HUES6 (cell line): Measurements from ENCODE around the gene SEPTIN2.
"Not testable (repeated sequence)": the region's sequence is repeated elsewhere in the genome, so short reads cannot be mapped to it uniquely, and the experiment has no call there.

Source experiments
- H3K27ac ChIP-seq: 2 replicates; pipeline ENCODE4 v1.7.0; 2013; ENCODE audit warnings: low read depth, mild to moderate bottlenecking, low read length, inconsistent platforms
- H3K27me3 ChIP-seq: 2 replicates; pipeline ENCODE4 v1.6.1; 2013; ENCODE audit warnings: low read length; ENCODE audit not compliant: control insufficient read depth, insufficient read depth
- H3K36me3 ChIP-seq: 2 replicates; pipeline ENCODE4 v1.6.1; 2013; ENCODE audit warnings: low read length; ENCODE audit not compliant: control insufficient read depth, insufficient read depth
- H3K4me1 ChIP-seq: 2 replicates; pipeline ENCODE4 v1.6.1; 2013; ENCODE audit warnings: low read length; ENCODE audit not compliant: control insufficient read depth, insufficient read depth
- H3K4me3 ChIP-seq: 2 replicates; pipeline ENCODE4 v1.5.1; 2013; ENCODE audit warnings: low read depth, low read length
- H3K9ac ChIP-seq: one replicate; pipeline ENCODE4 v1.6.1; 2013; ENCODE audit warnings: mild to moderate bottlenecking, low read length
- H3K9me3 ChIP-seq: 2 replicates; pipeline ENCODE4 v1.6.1; 2013; ENCODE audit warnings: low read depth, low read length; ENCODE audit not compliant: control insufficient read depth, insufficient read depth

Gene SEPTIN2

DNA sequence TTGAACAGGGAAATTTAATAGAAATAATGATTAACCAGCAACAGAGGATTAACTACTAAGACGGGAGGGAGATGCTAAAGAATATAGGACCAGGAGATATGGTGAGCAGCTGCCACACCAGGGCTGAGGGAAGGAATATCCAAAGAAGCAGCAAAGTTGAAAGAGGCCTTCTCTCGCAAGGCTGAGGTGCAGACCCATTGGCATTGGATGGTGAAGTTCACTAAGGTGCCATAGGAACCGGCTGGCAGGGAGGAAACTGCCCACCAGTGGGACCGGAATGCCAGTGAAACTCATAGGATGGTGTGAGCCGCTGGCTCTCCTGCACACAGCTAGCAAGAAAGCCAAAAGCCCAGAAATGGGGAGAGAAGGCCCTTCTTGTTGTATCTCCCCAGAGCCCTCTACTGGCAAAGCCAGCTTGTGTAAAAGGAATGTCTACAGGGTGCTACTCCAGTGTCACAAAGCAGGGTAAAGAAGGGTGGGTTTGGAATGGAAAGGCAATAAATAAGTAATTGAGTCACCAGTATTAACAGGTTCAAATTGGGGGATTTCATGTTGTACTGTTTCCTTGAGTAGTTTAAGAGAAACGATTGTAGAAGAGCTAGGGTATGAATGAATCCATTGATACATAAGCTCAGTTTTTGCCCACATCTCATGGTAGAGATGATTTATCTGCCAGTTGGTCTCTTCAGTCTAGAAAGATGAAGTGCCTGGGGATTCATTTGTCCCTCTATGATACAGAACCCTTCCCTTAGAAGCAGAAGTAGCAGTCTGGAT is 76.4 kb downstream of the SEPTIN2 start:
- Histone ChIP-seq H3K9me3 (no peaks in the 10 kb centered on the region), H3K4me3 (no peak overlapping the region), H3K27ac (no peak overlapping the region), H3K36me3 (no peaks in the 10 kb centered on the region; the same call in none of the 2 replicates), H3K27me3 (no peaks in the 10 kb centered on the region), H3K4me1 (no peaks in the 10 kb centered on the region), H3K9ac (no peak overlapping the region)

DNA sequence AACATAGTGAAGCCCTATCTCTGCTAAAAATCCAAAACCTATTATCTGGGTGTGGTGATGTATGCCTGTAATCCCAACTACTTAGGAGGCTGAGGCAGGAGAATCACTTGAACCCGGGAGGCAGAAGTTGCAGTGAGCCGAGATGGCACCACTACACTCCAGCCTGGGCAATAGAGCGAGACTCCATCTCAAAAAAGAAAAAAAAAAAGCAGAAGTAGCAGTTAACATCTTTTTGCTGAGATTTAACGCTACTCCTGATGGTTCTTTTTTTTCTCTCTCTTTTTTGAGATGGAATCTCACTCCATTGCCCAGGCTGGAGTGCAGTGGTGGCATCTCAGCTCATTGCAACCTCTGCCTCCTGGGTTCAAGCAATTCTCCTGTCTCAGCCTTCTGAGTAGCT is 77.0 kb downstream of the SEPTIN2 start:
- H3K4me1 ChIP-seq, H3K9me3 ChIP-seq: not testable (repeated sequence)

DNA sequence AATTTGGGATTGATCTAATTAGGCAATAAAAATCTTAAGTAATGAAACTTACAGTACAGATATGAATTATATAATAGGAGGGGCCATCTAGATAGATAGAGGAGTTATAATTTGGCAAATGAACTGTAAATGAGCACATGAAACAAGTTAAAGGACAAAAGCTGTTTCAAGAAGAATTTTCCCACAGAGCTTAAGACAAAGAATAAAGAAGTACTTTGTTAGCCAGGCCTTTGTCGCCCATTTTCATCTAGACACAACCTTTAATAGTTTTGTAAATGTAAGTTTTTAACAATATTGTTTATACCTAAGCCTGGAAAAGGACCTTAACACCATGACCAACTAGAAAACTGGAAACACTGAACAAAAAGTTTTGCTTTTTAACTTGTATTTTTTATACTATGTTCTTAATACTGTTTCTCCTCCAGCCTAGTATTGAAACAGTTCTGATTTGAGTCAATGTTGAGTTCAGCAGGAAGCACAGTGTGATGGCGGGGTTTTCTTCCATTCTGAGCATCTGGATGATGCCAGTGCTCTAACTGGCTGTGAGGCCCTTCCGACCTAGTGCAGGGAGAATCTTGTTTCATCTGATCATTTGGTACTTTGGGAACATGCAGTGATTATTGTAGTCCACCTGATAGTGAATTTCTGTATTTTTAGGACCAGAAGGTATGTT is 77.9 kb downstream of the SEPTIN2 start:
- H3K9ac ChIP-seq = no peak overlapping the region
- no peaks in the 10 kb centered on the region; the same call in 1 of the 2 replicates for H3K36me3 ChIP-seq
- no peaks in the 10 kb centered on the region for H3K9me3 ChIP-seq
- no peaks in the 10 kb centered on the region for H3K27me3 ChIP-seq
- H3K4me1 ChIP-seq = no peaks in the 10 kb centered on the region
- H3K4me3 ChIP-seq = no peak overlapping the region
- H3K27ac ChIP-seq = no peak overlapping the region

More for the DNA sequence above, 77.0 kb downstream of the SEPTIN2 start:
- H3K27me3 ChIP-seq, H3K4me3 ChIP-seq, H3K36me3 ChIP-seq, H3K9ac ChIP-seq, H3K27ac ChIP-seq: not testable (repeated sequence)

DNA sequence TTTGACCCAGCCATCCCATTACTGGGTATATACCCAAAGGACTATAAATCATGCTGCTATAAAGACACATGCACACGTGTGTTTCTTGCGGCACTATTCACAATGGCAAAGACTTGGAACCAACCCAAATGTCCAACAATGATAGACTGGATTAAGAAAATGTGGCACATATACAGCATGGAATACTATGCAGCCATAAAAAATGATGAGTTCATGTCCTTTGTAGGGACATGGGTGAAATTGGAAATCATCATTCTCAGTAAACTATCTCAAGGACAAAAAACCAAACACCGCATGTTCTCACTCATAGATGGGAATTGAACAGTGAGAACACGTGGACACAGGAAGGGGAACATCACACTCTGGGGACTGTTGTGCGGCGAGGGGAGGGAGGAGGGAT is 81.1 kb downstream of the SEPTIN2 start:
- H3K9ac ChIP-seq, H3K27ac ChIP-seq, H3K4me3 ChIP-seq, H3K9me3 ChIP-seq, H3K4me1 ChIP-seq, H3K27me3 ChIP-seq, H3K36me3 ChIP-seq: not testable (repeated sequence)

DNA sequence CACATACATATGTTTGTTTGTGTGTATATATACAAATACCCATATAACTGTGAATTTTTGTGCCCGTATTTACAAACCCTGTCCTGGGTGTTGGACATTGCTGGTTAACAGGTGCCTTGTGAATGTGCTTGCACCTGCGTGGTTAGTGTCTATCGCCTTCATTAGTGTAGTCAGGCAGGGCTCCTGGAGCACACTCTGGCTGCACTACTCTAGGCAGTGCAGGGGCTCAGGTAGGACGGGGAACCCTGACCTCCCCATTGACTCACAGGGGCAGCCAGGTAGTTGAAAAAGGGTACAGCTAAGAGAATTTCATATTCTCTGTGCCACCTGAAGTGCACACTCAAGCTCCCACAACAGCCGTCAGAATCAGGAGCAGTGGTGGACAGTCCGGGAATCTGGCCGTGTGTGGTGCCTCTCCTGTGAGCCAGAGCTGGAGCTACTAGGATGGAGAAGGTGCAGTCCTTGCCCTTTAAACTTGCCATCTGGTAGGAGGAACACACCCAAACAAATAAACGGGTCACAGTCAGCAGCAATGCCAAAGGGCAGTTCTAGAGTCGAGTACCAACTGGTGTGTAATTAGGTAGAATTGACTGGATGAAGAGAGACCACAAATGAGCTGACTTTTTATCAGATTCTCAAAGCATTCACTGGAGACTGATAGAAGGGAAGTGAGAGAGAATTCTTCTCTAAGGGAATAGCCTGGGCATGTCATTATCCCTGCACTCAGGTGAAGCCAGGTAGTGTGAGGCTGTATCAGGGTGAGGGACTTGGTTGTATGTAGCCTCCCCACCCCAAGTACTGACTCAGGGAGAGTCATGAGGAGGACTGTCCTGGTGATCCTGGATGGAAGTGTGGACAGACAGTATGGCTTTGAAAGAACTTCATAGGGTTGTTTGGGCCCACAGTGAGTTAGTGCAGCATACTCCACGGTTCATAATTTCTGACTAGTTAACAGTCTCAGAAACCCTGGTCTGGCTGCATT is 84.5 kb downstream of the SEPTIN2 start:
- H3K9me3 ChIP-seq = no peaks in the 10 kb centered on the region
- no peak overlapping the region for H3K4me3 ChIP-seq
- no peaks in the 10 kb centered on the region; the same call in none of the 2 replicates for H3K36me3 ChIP-seq
- no peaks in the 10 kb centered on the region for H3K4me1 ChIP-seq
- H3K27ac ChIP-seq = no peak overlapping the region
- no peaks in the 10 kb centered on the region for H3K27me3 ChIP-seq
- H3K9ac ChIP-seq = no peak overlapping the region
